Ovary (tissue), 3 donors: ENCODE data around the gene TBC1D22B.

ENCODE experiments used
- EP300 ChIP-seq: sonication (generic); formaldehyde crosslinking; IDR thresholded peaks from one replicate; pipeline ENCODE4 v1.6.1; 2017; ENCODE audit warnings: antibody characterized with exemption
- TF ChIP-seq, protein P1 (sequence below), 3 donors: fragments of 450-650 bp in 2 of 3; fragments of 200-600 bp in 1 of 3; IDR thresholded peaks; one replicate each; pipeline versions ENCODE4 v1.5.1 to v1.8.0; 2016 to 2022; ENCODE audit warnings: antibody characterized with exemption in 3 of 3, mild to moderate bottlenecking in 1 of 3
- donor health status: DM: no; HTN: no; CAD: no.

DNA sequence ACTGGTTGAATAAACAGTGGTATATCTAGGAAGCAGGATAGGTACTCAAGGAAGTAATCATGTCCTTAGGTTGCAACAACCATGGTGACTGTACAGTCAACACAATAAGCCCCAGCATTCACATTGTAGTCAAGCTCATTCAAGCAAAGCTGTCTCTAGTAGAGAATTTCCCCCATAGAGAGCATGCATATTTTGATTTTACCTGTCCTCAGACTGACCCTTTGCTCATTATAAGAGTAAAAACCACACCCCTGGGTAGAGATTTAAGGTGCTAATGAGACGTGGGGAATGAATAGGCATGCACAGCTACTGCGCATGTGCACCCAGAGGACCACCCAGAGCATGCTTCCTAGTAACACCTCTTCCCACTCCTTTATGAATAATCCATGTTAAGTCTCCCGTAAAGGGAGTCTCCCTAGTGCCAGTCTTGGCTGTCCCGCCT, 90.1 kb downstream of the TBC1D22B start:
- TF ChIP-seq, protein P1, sequence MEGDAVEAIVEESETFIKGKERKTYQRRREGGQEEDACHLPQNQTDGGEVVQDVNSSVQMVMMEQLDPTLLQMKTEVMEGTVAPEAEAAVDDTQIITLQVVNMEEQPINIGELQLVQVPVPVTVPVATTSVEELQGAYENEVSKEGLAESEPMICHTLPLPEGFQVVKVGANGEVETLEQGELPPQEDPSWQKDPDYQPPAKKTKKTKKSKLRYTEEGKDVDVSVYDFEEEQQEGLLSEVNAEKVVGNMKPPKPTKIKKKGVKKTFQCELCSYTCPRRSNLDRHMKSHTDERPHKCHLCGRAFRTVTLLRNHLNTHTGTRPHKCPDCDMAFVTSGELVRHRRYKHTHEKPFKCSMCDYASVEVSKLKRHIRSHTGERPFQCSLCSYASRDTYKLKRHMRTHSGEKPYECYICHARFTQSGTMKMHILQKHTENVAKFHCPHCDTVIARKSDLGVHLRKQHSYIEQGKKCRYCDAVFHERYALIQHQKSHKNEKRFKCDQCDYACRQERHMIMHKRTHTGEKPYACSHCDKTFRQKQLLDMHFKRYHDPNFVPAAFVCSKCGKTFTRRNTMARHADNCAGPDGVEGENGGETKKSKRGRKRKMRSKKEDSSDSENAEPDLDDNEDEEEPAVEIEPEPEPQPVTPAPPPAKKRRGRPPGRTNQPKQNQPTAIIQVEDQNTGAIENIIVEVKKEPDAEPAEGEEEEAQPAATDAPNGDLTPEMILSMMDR (IDR thresholded peaks at IDR 0.05) = no peak
- no peak for TF ChIP-seq EP300
